Peyer's patch (tissue), 4 donors: ENCODE measurements around the gene RGS11. TPM values are rescaled to one million over a fixed set of nuclear protein-coding genes. Genes with fewer than 3 reads are reported as not detected.

Experiments
- DNase-seq, 3 donors: peaks; one replicate each; pipeline ENCODE4 v3.0.0-alpha.2; 2017 to 2019
- H3K27ac ChIP-seq, 4 donors: fragments of 200-600 bp; sonication (generic); one replicate each; pipeline ENCODE4 v1.5.1; 2016 to 2019
- H3K27me3 ChIP-seq, 2 donors: fragments of 200-600 bp; sonication (generic); one replicate each; pipeline ENCODE4 v1.5.1; 2019
- H3K36me3 ChIP-seq, 3 donors: fragments of 200-600 bp; sonication (generic); one replicate each; pipeline ENCODE4 v1.5.1; 2016 to 2019
- H3K4me1 ChIP-seq, 4 donors: fragments of 200-600 bp; sonication (generic); one replicate each; pipeline ENCODE4 v1.5.1; 2016 to 2019
- H3K4me3 ChIP-seq, 4 donors: fragments of 200-600 bp; sonication (generic); 1 replicate in 3 of 4; 2 replicates in 1 of 4; pipeline ENCODE4 v1.5.1; 2016 to 2019; ENCODE audit warnings: mild to moderate bottlenecking in 1 of 4
- H3K9me3 ChIP-seq, 4 donors: fragments of 200-600 bp; sonication (generic); one replicate each; pipeline ENCODE4 v1.5.1; 2016 to 2019; ENCODE audit warnings: mild to moderate bottlenecking in 1 of 4
- CTCF ChIP-seq, 6 experiments: fragments of 450-650 bp in 4 of 6; fragments of 200-600 bp in 2 of 6; sonication (generic) in 1 of 6; IDR thresholded peaks; one replicate each; pipeline ENCODE4 v1.5.1; 2017 to 2019; ENCODE audit warnings: antibody characterized with exemption in 6 of 6, mild to moderate bottlenecking in 3 of 6, moderate library complexity in 1 of 6
- POLR2A ChIP-seq, 2 donors: fragments of 450-650 bp; IDR thresholded peaks; one replicate each; pipeline ENCODE4 v1.5.1; 2017; ENCODE audit warnings: antibody characterized with exemption in 2 of 2, mild to moderate bottlenecking in 2 of 2, moderate library complexity in 2 of 2
- total RNA-seq, 4 donors: library from RNA; depleted of rRNA; stranded (reverse); fragments of >200 nt; gene quantifications; one replicate each; pipeline ENCODE4 v1.1.0, GENCODE V29; 2016

Gene RGS11
- total RNA-seq, 4 donors from 2014 or later: 6.1 to 16.5 (median 11.4) TPM

- TF ChIP-seq CTCF (IDR thresholded peaks at IDR 0.05): no peak
- no peak for TF ChIP-seq POLR2A (IDR thresholded peaks at IDR 0.05)
- no peaks in the 10 kb centered on the region for H3K36me3 ChIP-seq
- H3K27me3 ChIP-seq: peaks cover 0 to 18% of the 10 kb centered on the region in 2 donors
- H3K27ac ChIP-seq: no peak within 1 kb of the TSS
- peaks cover 0 to 27% (median 7%) of the 10 kb centered on the region in 4 donors for H3K4me1 ChIP-seq
- peak within 1 kb of the TSS in 2 of 4 donors; percentile 43 to 45 for H3K4me3 ChIP-seq
- no peak for DNase-seq
- no peaks in the 10 kb centered on the region for H3K9me3 ChIP-seq
These were observed 4.8 kb upstream of the RGS11 start, which contains the start of gene ARHGDIG for GRCh38 chr16:280552-280951. TSS of gene ARHGDIG (plus strand) at chr16:280591. CDS start at chr16:280681, 90 bp downstream.

DNA sequence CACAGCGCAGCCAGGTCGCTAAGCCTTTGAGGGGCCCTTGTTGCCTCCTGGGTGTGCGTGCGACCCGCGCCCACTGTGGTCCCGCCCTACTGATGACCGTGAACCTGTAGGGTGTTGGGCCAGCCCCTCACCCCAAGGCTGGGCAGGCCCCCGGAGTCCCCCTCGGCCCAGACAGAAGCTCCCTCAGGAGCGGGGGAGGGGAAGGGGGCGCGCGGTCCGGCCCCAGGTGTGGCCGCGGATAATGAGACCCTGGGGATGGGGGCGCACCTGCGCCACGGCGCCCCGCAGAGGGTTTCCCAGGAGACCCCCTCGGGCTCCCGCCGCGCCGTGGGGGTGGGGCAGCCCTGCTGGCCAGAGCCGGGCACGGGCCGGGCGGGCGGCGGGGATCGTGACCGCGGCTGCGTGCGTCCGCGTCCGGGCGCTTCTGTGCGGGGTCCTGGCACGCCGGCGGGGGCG is 4.3 kb upstream of the RGS11 start:
- peak overlapping the region in 2 of 4 donors; percentile 30 to 42 for H3K4me3 ChIP-seq
- peaks cover 0 to 18% of the 10 kb centered on the region in 2 donors for H3K27me3 ChIP-seq
- no peak overlapping the region for H3K27ac ChIP-seq
- TF ChIP-seq CTCF (IDR thresholded peaks at IDR 0.05): no peak
- no peak for TF ChIP-seq POLR2A (IDR thresholded peaks at IDR 0.05)
- H3K4me1 ChIP-seq: peaks cover 0 to 32% (median 11%) of the 10 kb centered on the region in 4 donors
- no peak for DNase-seq
- H3K9me3 ChIP-seq: no peaks in the 10 kb centered on the region
- H3K36me3 ChIP-seq: no peaks in the 10 kb centered on the region

- no peak for TF ChIP-seq CTCF (IDR thresholded peaks at IDR 0.05)
- TF ChIP-seq POLR2A (IDR thresholded peaks at IDR 0.05): no peak
- H3K27ac ChIP-seq: no peak overlapping the region
- peaks cover 0 to 18% of the 10 kb centered on the region in 2 donors for H3K27me3 ChIP-seq
- H3K4me3 ChIP-seq: no peak overlapping the region
- H3K4me1 ChIP-seq: peaks cover 0 to 37% (median 14%) of the 10 kb centered on the region in 4 donors
- no peaks in the 10 kb centered on the region for H3K36me3 ChIP-seq
- H3K9me3 ChIP-seq: no peaks in the 10 kb centered on the region
- no peak for DNase-seq
These were observed 3.8 kb upstream of the RGS11 start for GRCh38 chr16:279531-279930.

- H3K4me1 ChIP-seq: peaks cover 0 to 43% (median 14%) of the 10 kb centered on the region in 4 donors
- no peak overlapping the region for H3K4me3 ChIP-seq
- TF ChIP-seq CTCF (IDR thresholded peaks at IDR 0.05) (no peak), POLR2A (IDR thresholded peaks at IDR 0.05) (no peak)
- no peaks in the 10 kb centered on the region for H3K36me3 ChIP-seq
- DNase-seq: no peak
- no peaks in the 10 kb centered on the region for H3K9me3 ChIP-seq
- peaks cover 0 to 18% of the 10 kb centered on the region in 2 donors for H3K27me3 ChIP-seq
- no peak overlapping the region for H3K27ac ChIP-seq
These were observed 3.2 kb upstream of the RGS11 start for GRCh38 chr16:278863-279366.

- H3K27me3 ChIP-seq: peaks cover 0 to 13% of the 10 kb centered on the region in 2 donors
- no peak for DNase-seq
- peaks cover 0 to 47% (median 14%) of the 10 kb centered on the region in 4 donors for H3K4me1 ChIP-seq
- H3K9me3 ChIP-seq: no peaks in the 10 kb centered on the region
- H3K27ac ChIP-seq: peak overlapping the region in 1 of 4 donors; percentile 72
- no peaks in the 10 kb centered on the region for H3K36me3 ChIP-seq
- H3K4me3 ChIP-seq: peak overlapping the region in 1 of 4 donors; percentile 48
- TF ChIP-seq POLR2A (IDR thresholded peaks at IDR 0.05): no peak
- no peak for TF ChIP-seq CTCF (IDR thresholded peaks at IDR 0.05)
These were observed 808 bp upstream of the RGS11 start for GRCh38 chr16:276426-277077.
